Hypothalamus (tissue), 51 donors: ENCODE measurements around the gene EXD3.
"Not testable (repeated sequence)": the region's sequence is repeated elsewhere in the genome, so short reads cannot be mapped to it uniquely, and the experiment has no call there.

Source experiments
- DNase-seq, 51 donors: peaks; one replicate each; lab custom pipeline; 2025; lab: John Stamatoyannopoulos, UW

EXD3 gene

DNA sequence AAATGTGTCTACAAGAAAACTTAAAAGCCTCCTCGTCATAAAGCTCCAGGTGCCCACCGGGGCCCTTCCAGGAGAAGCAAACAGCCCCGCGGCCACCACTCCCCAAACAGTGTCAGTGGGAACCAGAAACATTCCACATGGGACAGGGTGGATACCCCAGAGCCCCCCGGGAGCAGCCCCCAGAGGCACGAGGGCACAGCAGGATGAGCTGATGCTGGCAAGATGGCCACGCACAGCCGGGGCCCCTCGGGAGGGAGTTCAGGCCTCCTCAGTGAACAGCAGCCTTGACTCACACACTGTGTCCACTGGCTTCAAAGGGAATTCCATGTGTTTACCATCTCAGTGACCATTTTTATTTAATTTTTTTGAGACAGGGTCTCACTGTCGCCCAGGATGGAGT, 10.5 kb downstream of the EXD3 start:
- DNase-seq: no peak

DNA sequence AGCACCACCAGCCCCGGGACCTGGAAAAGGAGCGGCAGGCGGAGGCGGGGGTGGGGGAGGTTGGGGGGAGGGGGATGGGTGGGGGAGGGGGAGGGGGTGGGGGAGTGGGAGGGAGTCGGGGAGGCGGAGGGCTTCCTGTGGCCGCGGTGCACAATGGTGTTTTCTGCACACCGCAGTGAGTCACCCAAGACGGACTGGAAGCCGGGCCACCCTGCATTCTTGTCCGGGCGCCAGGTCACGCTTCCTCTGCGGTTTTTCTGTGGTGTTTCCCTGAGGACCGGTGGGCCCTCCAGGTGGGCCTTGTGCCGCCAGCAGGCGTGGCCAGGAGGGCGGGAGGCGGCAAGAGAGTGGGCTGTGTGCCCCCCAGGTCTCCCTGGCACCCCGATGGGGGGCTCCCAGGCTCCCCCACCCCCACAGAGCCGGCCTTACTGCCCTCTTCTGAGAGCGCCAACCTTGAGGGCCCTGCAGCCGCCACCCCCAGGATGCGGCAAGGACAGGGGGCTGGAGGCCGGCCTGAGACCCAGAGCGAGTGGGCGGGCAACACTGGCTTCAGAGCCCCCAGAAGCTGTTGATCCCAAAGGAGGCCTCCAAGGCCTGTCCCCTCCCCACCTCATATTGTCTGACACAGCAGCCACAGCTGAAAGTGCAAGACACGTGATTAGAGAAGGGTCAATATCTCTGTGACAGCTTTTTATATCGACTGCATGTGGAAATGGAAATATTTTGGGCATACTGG, 11.1 kb downstream of the EXD3 start:
- peak in 5 of 51 donors; percentile 11 to 37 (median 29) for DNase-seq

DNA sequence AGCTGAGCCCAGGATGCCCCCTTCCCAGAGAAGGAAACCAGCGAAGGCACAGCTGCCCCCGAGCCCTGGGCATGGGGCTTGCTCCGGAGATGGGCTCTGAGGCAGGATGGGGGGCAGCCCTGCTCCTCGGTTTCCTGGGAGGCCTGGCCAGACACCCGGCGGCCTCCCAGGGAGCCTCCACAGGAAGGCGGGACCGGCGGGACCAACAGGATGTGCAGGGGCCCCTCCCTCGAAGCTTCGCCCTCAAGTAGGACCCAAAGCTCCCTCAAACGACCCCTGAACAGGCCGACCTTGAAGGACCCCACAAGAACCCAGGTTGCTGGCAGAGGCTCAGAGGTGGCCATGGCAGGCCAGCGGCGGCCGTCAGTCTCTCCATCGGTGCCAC, 11.7 kb downstream of the EXD3 start:
- DNase-seq: no peak

DNA sequence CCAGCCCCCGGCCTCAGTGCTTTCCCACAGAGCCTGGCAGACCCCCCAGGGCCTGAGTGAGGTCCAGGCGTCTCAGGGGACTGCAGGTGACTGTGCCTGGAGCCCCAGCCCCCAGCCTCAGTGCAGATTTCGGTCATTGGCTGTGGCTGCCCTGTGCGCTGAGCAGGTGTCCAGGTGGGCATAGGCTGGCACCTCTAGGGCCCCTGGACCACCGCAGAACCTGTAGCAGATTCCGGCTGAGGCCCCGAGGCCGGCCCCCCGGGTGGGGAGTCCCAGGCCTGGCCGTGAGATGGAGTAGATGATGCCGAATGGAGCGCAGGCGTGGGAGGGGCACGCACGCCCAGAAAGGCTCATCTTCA, 12.1 kb downstream of the EXD3 start:
- DNase-seq: no peak

DNA sequence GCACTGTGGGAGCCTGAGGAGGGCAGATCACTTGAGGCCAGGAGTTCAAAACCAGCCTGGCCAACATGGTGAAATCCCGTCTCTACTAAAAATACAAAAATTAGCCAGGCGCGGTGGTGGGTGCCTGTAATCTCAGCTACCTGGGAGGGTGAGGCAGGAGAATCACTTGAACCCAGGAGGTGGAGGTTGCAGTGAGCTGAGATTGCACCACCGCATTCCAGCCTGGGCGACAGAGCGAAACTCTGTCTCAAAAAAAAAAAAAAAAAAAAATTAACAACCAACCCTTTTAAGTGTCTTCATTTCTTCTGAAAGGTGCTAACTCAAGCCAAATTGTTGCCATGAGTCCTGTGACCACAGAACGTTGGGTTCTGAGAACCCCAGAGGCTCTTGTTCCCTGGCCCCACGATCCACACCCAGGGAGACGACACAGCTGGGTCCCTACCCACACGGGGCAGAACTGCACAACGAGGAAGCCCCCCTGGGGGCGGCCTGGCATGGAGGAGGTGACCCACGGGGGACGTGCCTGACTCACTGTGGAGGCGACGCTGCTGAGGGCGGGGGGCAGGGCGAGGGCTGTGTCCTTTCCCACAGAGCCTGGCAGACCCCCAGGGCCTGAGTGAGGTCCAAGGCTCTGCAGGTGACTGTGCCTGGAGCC, 12.6 kb downstream of the EXD3 start:
- DNase-seq: not testable (repeated sequence)

DNA sequence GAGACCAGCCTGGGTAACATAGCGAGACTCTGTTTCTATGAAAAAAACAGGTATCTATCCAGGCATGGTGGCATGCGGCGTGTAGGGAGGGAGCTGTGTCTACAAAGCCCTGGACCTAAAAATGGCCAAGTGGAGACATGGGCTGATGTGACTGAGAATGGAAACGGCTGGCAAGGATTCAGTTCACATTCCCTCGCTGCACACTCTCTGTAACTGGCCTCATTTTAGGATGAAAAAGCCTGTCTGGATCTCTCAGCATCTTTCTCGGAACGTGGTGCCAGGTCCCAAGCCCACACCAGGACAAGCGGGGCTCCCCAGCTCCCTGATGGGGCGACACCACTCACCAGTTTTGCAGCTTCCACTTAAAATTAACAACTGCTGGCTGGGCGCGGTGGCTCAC, 13.4 kb downstream of the EXD3 start:
- DNase-seq: peak in 1 of 51 donors; percentile 20

DNA sequence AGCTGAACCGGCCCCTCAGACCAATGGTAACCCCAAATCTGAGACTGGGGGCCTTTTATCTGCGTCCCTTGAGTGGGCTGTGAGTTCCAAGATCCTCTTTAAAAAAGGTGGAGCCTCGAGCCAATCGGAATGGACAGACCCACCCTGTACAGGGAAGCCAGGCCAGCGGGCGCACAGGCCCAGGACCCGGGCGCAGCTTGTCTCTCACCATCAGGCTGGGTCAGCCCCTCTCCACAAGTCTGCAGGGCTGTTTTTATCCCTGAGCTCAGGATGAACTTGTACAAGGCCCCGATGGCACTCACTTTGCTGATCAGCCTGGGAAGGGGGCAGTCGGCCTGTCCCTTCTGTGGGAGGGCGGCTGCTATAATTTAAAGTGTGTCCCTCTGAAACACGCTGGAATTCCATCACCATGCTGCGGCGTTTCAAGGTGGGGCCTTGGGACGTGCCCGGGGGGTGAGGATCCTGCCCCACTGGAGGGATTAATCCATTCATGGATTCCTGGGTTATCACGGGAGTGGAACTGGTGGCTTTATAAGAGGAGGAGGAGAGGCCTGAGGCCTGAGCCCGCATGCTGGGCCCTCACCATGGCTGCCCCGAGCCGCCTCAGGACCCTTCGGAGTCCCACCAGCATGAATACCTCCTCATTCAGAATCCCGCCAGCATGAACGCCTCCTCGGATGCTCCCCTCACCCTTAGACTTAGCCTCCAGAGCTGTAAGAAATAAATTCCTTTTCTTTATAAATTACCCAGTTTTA, 14.1 kb downstream of the EXD3 start:
- no peak for DNase-seq

DNA sequence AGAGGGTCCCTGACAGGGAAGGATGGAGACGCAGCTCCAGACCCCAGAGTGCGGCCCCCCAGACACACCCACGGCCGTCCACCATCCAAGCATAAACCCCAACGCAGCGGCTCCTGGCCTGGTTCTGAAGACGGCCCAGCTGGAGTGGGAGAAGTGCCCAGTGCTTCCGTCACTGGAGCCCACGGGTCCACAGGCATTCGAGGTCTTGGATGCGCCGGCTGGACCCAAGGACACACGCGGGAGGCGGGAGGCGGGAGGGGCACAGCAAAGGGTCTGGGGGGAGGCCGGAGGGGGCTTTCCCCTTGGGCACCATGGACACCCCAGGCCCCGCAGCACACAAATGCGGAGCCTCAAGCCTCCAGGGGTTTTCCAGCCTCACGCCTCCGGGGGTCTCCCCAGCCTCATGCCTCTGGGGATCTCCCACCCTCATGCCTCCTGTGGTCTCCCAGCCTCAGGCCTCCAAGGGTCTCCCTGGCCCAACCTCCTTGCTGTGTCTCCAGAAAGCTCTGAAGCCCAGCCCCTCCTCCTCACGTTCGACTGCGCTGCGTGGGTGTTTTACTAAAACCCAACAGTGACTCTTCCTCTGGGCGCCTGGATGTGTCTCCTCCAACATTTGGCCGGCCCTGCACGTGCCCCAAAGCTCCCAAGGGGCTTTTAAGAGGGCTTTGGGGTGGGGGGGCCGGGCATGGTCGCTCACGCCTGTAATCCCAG, 15.2 kb downstream of the EXD3 start:
- peak in 15 of 51 donors; percentile 16 to 48 (median 30) for DNase-seq

DNA sequence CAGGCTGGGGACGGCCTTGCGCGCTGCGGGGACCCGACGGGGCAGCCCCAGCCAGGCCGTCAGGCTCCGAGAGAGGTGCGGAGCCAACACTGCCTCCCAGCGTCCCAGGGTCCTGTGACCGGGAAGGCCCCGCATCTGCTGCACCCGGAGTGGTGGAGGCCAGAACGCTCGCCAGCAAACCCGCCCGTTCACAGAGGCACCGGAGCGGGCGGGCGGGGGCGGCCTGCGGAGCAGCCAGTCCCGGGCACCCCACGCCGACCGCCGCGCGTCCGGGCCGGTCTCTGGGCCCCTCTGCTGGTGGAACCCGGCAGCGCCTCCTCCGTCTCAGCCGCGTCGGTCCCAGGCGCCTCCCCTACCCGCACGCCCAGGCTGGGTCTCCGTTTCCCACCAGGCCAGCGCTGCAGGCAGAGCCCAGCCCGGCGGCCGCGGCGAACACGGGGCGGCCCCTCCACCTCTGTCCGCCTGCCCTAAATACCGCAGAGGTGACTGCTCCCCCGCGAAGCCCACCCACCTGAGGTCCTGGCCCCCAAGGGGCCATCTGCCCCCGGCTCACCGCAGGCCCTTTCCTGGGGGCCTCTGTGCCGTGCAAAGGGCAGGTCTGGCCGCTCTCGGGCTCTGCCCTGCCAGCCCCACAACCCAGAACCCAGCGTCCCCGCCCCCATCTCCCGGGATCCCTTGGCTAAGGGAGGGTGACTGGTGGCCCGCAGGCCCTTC, 15.9 kb downstream of the EXD3 start:
- DNase-seq: peak in 41 of 51 donors; percentile 6 to 79 (median 46)

DNA sequence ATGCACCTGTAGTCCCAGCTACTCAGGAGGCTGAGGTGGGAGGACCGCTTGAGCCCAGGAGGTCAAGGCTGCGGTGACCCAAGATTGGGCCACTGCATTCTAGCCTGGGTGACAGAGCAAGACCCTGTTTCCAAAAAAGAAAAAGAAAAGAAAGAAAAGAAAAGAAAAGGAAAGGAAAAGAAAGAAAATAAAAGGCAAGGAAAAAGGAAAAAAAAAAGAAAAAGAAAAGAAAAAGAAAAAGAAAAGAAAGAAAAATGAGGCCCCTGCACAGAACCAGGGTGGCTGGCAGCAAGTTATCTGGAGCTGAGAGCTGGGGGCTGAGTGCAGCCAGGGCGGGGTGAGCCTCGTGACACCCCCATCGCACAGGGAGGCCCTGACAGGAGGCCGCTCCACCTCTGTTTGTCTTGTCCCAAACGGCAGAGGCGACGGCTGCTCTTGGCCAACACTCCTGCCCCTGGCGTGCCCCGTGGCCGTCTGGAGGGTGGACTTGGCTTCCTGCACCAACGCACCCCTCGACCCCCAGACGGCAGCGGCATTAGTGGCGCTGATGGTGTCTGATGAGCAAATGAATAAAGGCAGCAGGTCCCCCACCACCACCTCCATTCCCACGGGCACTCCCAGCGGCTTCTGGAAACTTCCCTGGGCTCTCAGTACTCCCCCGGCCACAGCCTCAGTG, 16.7 kb downstream of the EXD3 start:
- no peak for DNase-seq

- DNase-seq: no peak
Measured at GRCh38 chr9:137405677-137406081, 17.3 kb downstream of the EXD3 start.

- DNase-seq: no peak
Measured at GRCh38 chr9:137404961-137405567, 17.9 kb downstream of the EXD3 start.

DNA sequence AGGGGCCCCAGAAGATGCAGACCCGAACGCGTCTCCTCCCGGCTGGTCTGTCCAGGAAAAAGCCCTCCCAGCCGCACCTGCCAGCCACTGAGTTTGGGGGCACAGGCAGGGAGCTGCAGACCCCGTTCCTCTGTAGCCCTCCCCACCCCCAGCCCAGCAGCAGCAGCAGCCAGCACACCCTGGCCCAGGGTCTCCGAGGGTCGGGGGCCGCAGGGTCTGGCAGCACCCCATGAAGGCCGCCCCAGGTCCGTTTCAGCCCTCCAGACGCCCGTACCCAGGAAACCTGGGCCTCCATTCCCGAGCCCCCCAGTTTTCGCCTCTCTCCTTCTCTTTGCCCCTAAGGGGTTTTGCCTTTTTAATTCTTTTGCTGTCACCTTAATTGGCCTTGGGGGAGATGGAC, 19.7 kb downstream of the EXD3 start:
- no peak for DNase-seq

- no peak for DNase-seq
Measured at GRCh38 chr9:137402746-137403145, 20.2 kb downstream of the EXD3 start.

GRCh38 chr9:137398561-137399468, 24.1 kb downstream of the EXD3 start:
- no peak for DNase-seq

GRCh38 chr9:137397675-137398423, 25.1 kb downstream of the EXD3 start:
- no peak for DNase-seq

DNA sequence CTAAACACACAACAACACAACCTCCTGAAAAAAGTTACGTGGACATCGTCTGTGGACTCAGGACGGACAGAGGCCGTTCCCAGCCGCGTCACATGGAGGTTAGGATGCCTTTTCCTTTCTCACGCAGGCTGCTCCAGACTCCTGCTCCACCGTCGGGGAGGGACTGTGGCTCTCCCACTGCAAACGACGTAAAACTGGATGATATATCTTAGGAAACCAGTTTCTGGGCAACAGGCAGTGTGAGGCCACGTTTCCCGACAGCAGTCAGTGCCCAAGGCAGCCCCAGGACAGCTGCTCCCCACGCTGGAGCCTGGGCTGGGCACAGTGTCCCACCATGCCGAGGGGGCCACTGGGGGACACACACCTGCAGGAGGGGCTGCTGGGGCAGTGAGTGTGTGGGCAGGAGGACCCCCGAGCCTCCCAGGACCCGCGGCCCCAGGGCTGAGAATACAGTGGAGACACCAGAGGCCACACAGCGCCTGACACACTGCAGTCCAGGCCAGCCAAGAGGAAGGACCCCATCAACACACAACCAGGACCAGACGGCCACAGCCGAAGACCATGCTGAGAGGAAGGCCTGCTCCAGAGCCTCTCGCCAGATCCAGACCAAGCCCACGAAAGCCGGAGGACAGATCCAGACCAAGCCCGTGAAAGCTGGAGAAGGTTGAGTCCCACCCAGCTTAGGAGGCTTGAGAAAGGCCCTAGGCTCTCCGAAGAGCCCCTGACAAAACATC, 26.2 kb downstream of the EXD3 start:
- DNase-seq: no peak
